OCI-M2 (cell line): ENCODE measurements around the gene ZNF280A.
"Not testable (repeated sequence)": the region's sequence is repeated elsewhere in the genome, so short reads cannot be mapped to it uniquely, and the experiment has no call there.

Source experiments
- DNase-seq: peaks from one replicate; lab custom pipeline; 2025; ENCODE audit not compliant: unreplicated experiment; lab: John Stamatoyannopoulos, UW

The ZNF280A gene

DNA sequence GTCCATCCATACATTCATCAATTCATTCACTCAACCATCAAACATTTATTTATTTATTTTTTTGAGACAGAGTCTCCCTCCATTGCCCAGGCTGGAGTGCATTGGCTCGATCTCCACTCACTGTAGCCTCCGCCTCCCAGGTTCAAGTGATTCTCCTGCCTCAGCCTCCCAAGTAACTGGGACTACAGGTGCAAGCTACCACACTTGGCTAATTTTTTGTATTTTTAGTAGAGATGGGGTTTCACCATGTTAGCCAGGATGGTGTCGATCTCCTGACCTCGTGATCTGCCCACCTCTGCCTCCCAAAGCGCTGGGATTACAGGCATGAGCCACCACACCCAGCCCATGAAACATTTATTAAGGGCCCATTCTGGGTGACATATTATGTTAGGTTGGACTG lies 49.0 kb downstream of the ZNF280A start:
- DNase-seq: not testable (repeated sequence)

- DNase-seq: no peak
Measured at GRCh38 chr22:22469527-22469926, 50.5 kb downstream of the ZNF280A start.

GRCh38 chr22:22468794-22469469 lies 51.1 kb downstream of the ZNF280A start:
- not testable (repeated sequence) for DNase-seq

DNA sequence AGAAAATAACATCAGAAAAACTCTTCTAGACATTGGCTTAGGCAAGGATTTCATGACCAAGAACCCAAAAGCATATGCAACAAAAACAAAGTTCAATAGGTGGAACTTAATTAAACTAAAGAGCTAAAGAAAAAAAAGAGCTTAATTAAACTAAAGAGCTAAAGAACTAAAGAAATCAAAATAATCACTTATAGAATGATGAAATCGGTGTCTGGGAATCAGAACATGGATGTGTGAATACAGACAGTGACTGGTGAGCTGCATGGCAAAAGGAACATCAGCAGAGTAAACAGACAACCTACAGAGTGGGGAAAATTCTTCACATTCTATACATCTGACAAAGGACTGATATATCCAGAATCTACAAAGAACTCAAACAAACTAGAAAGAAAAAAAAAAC lies 53.0 kb downstream of the ZNF280A start:
- no peak for DNase-seq

- no peak for DNase-seq
Measured at GRCh38 chr22:22465782-22466181, 54.3 kb downstream of the ZNF280A start.

- no peak for DNase-seq
Measured at GRCh38 chr22:22465094-22465602, 54.9 kb downstream of the ZNF280A start.

GRCh38 chr22:22464541-22465054 lies 55.5 kb downstream of the ZNF280A start:
- DNase-seq: no peak

DNA sequence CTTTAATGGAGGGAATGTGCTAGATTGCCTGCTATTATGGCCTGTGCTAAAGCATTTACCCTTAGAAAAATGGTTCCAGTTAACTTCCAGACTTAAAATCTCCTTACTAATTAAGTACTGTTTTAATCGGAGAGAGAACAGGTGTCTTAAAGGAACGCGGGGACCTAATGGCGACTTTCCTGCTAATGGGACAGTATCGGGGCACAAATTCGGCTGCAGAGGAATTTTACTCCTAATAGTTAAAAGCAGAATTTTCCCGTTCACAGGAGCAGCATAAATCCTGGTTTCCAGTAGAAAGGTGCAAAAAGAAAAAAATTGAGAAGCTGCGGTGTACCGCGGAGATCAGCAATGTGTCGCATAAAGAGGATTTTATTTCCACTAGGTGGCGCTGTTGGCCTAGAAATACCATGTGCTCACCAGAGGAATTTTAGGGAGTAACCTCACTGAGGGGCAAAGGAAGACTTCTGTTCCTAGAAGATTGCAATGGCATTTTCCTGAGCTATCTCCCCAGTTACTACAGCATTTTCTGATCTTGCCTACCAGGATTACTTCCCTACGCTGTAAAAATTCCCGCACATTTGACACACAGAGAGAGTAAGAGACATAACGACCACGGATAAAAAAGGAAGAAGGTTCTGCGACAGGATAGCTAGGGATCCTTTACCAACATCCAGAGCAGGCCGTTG lies 56.1 kb downstream of the ZNF280A start:
- no peak for DNase-seq
